Activated CD4-positive, alpha-beta T cell treated with anti-CD3 and anti-CD28 coated beads for 4 hours (primary cell): Measurements from ENCODE around the gene ARPC2.
A peak's percentile ranks its signal among the peaks of the same experiment; 100 is the strongest.

Experiments used
- DNase-seq, 2 donors: peaks; one replicate each; pipeline ENCODE4 v3.0.0-alpha.2; 2020

Gene ARPC2

GRCh38 chr2:218291318-218292047, 74.5 kb downstream of the ARPC2 start:
- no peak for DNase-seq

- DNase-seq, result peak; percentile 76
These were observed 75.3 kb downstream of the ARPC2 start, which contains the start of gene TMBIM1 for GRCh38 chr2:218292048-218293014. TMBIM1 (minus strand) TSS chr2:218292503; CDS start chr2:218282141, 10,362 bp downstream.

GRCh38 chr2:218293715-218294429, 76.9 kb downstream of the ARPC2 start:
- no peak for DNase-seq

- DNase-seq, result no peak
These were observed 77.5 kb downstream of the ARPC2 start for GRCh38 chr2:218294430-218295022.

GRCh38 chr2:218295029-218295428, 78.0 kb downstream of the ARPC2 start:
- DNase-seq, result no peak

GRCh38 chr2:218296200-218296599, 79.2 kb downstream of the ARPC2 start:
- no peak for DNase-seq

- no peak for DNase-seq
These were observed 79.9 kb downstream of the ARPC2 start for GRCh38 chr2:218296847-218297246.

- DNase-seq, result no peak
These were observed 81.4 kb downstream of the ARPC2 start for GRCh38 chr2:218298314-218298875.

GRCh38 chr2:218300141-218300540, 83.2 kb downstream of the ARPC2 start:
- DNase-seq, result no peak

- DNase-seq, result peak; percentile 81 to 92
These were observed 84.3 kb downstream of the ARPC2 start for GRCh38 chr2:218301176-218301819.
